Neural crest cell (in vitro differentiated cells): ENCODE results near the gene SORBS1. TPM values are rescaled to one million over a fixed set of nuclear protein-coding genes. Genes with fewer than 3 reads are reported as not detected.

Experiments
- DNase-seq: peaks from one replicate; pipeline ENCODE4 v3.0.0; 2021; ENCODE audit warnings: low read depth, mixed read lengths, low spot score
- H3K27ac Mint-ChIP-seq: one replicate; pipeline ENCODE4 v1.8.0; 2021; ENCODE audit warnings: mild to moderate bottlenecking, mixed read lengths; ENCODE audit not compliant: unreplicated experiment
- H3K27me3 Mint-ChIP-seq: 2 replicates; pipeline ENCODE4 v1.8.0; 2021; ENCODE audit warnings: low read depth, mild to moderate bottlenecking, mixed read lengths
- H3K36me3 Mint-ChIP-seq: 2 replicates; pipeline ENCODE4 v1.8.0; 2021; ENCODE audit warnings: low read depth, mild to moderate bottlenecking, mixed read lengths
- H3K4me1 Mint-ChIP-seq: 2 replicates; pipeline ENCODE4 v1.8.0; 2021; ENCODE audit warnings: mixed read lengths
- H3K4me3 Mint-ChIP-seq: one replicate; pipeline ENCODE4 v1.8.0; 2021; ENCODE audit warnings: mild to moderate bottlenecking, mixed read lengths
- H3K9me3 Mint-ChIP-seq: 2 replicates; pipeline ENCODE4 v1.8.0; 2021; ENCODE audit warnings: mixed read lengths
- total RNA-seq: library from RNA; stranded (reverse); gene quantifications from 2 replicates; pipeline ENCODE4 v1.2.1, GENCODE V29; 2021
- TF ChIP-seq, protein P1 (sequence below): fragments of 200-600 bp; sonication (generic); conservative IDR thresholded peaks from 2 replicates; pipeline ENCODE4 v1.5.0; 2021; ENCODE audit warnings: antibody characterized with exemption, mild to moderate bottlenecking

SORBS1 gene
- total RNA-seq, 1 donor from 2014 or later, result 15.3 TPM

DNA sequence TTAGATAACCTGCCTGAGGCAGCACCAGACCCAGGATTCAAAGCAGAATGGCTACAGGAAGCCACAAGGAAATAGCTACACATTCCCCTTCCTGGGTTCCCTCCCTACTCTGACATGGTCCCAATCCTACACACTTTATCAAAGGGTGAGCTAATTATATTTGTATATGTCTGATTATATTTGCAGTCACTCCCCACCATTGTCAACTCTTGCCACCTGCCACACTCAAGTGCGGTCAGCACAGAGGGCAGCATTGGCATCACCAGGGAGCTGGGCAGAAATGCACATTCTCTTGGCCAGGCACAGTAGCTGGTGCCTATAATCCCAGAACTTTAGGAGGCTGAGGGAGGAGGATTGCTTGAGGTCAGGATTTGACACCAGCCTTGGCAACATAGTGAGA is 156.3 kb downstream of the SORBS1 start:
- Mint-ChIP-seq H3K36me3 (peaks cover 8% of the 10 kb centered on the region), H3K9me3 (peaks cover 3% of the 10 kb centered on the region), H3K4me1 (peaks cover 36% of the 10 kb centered on the region), H3K27me3 (no peaks in the 10 kb centered on the region), H3K4me3 (no peak overlapping the region), H3K27ac (no peak overlapping the region)
- TF ChIP-seq, protein P1, sequence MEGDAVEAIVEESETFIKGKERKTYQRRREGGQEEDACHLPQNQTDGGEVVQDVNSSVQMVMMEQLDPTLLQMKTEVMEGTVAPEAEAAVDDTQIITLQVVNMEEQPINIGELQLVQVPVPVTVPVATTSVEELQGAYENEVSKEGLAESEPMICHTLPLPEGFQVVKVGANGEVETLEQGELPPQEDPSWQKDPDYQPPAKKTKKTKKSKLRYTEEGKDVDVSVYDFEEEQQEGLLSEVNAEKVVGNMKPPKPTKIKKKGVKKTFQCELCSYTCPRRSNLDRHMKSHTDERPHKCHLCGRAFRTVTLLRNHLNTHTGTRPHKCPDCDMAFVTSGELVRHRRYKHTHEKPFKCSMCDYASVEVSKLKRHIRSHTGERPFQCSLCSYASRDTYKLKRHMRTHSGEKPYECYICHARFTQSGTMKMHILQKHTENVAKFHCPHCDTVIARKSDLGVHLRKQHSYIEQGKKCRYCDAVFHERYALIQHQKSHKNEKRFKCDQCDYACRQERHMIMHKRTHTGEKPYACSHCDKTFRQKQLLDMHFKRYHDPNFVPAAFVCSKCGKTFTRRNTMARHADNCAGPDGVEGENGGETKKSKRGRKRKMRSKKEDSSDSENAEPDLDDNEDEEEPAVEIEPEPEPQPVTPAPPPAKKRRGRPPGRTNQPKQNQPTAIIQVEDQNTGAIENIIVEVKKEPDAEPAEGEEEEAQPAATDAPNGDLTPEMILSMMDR, result no peak
- DNase-seq, result no peak

DNA sequence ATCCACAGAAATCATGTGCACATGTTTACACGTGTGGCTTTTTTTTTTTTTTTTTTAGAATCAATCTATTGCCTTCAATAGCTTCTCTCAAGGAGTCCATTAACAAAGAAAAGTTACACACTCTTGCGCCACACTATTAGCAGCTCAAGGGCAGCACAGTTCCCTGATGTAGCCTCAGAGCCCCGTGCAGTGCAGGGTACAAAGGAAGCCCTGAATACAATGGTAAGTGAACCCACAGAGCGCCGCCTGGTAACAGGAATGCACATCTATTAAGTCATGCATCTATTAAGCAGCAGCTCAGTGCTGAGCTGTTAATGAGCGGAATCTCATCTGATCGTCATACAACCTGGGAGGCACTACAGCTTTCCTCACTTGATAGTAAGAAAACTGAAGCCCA is 156.7 kb downstream of the SORBS1 start:
- DNase-seq, result peak; percentile 19
- Mint-ChIP-seq H3K4me1 (peaks cover 32% of the 10 kb centered on the region), H3K9me3 (peaks cover 3% of the 10 kb centered on the region), H3K4me3 (no peak overlapping the region), H3K36me3 (peaks cover 8% of the 10 kb centered on the region), H3K27ac (peak overlapping the region; percentile 75), H3K27me3 (no peaks in the 10 kb centered on the region)
- TF ChIP-seq, protein P1, result no peak

DNA sequence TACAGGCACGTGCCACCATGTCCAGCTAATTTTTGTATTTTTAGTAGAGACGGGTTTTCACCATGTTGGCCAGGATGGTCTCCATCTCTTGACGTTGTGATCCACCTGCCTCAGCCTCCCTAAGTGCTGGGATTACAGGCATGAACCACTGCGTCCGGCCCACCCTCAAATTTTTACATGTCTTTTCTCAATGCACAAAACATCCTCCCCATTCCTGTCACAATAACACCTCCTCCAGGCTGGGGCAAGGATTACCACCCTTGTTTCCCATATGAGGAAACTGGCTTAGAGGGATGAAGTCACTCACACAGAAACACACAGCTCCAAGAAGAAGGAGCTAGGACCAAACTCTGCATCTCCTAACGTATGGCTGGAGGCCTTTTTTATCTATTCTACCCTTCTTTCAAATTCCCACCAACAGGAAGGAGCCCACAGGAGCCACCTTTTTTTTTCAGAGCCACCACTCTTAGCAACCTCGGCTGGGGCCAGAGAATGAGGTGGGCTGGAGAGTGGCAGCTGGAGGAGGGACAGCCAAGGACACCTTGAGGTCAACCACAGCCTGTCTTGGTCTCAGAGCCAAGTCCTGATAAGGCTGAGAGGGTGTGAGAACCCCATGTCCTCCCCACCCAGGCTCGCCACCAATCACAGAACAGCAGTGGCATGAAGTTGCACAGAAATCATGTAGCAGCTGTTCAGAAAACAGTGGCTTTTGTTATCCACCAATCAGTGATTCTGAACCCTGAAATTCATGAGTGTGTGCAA is 157.3 kb downstream of the SORBS1 start:
- Mint-ChIP-seq H3K4me3 (no peak overlapping the region), H3K27ac (no peak overlapping the region), H3K4me1 (peaks cover 27% of the 10 kb centered on the region), H3K9me3 (peaks cover 3% of the 10 kb centered on the region), H3K36me3 (peaks cover 8% of the 10 kb centered on the region), H3K27me3 (no peaks in the 10 kb centered on the region)
- TF ChIP-seq, protein P1, result no peak
- no peak for DNase-seq

DNA sequence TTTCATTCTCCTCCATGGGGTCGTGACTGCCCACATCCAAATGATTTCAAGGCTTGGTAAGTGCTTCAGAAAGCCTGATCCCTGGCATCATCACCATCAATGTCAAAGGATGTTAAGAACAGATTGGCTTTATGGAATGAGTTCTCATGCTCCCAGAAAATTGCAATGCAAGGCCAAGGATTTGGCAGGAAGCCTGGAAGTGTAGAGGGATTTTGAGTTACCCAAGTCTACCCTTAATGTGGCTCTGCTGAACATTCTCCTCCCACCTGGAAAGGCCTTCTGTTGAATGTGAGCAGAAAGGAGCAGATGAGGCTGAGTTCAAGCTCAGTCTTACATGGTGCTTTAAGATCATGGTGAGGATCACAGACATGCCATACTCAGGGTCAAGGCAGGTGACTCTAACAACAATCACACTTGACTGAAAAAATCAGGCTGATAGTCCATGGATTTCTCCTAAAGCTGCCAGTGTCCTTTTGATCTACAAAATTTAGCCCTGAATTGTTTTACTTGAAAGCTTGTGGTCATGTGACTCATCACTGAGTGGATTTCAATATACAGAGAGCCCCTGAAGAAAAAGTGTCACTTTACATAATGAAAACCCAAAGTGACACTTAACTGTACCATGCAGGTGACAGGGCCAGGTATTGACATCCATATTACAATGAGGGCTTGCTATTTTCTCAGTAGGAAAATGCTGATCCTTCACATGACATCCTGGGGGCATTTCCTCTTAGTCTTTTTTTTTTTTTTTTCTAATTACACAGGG is 159.3 kb downstream of the SORBS1 start:
- H3K36me3 Mint-ChIP-seq, result peaks cover 8% of the 10 kb centered on the region
- TF ChIP-seq, protein P1, result no peak
- no peak overlapping the region for H3K27ac Mint-ChIP-seq
- H3K4me1 Mint-ChIP-seq, result peaks cover 19% of the 10 kb centered on the region
- H3K9me3 Mint-ChIP-seq, result peaks cover 3% of the 10 kb centered on the region
- no peak overlapping the region for H3K4me3 Mint-ChIP-seq
- no peak for DNase-seq
- no peaks in the 10 kb centered on the region for H3K27me3 Mint-ChIP-seq

DNA sequence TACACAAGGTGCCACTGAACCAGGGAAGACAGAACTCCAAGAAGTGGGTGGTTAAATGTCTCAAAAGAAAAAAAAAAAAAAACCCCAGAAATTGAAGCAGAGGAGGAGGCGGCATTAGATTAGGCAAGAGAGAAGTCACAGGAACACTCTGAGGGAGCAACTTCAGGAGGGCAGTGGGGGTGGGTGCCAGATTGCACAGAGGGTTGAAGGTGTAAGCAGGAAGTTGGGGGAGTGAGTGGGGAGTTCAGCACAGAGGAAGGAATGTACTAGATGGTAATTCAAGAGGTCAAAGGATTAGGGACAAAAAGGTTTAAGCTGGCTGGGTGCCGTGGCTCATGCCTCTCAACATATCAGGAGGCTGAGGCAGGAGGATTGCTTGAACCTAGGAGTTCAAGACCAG is 160.4 kb downstream of the SORBS1 start:
- no peaks in the 10 kb centered on the region for H3K27me3 Mint-ChIP-seq
- H3K4me1 Mint-ChIP-seq, result peaks cover 19% of the 10 kb centered on the region
- DNase-seq, result no peak
- H3K4me3 Mint-ChIP-seq, result no peak overlapping the region
- H3K27ac Mint-ChIP-seq, result no peak overlapping the region
- H3K9me3 Mint-ChIP-seq, result peaks cover 3% of the 10 kb centered on the region
- H3K36me3 Mint-ChIP-seq, result peaks cover 10% of the 10 kb centered on the region
- TF ChIP-seq, protein P1, result no peak
